Mesothelial cell of epicardium (in vitro differentiated cells): ENCODE results near the gene RIOK3. TPM values are rescaled to one million over a fixed set of nuclear protein-coding genes. Genes with fewer than 3 reads are reported as not detected.

Source experiments
- DNase-seq, 2 experiments: peaks; one replicate each; pipeline ENCODE4 v3.0.0; 2021; ENCODE audit warnings: low spot score in 2 of 2; ENCODE audit not compliant: unreplicated experiment in 2 of 2
- H3K27ac Mint-ChIP-seq: 2 replicates; pipeline ENCODE4 v1.8.0; 2021; ENCODE audit warnings: mixed read lengths
- H3K27me3 Mint-ChIP-seq: 2 replicates; pipeline ENCODE4 v1.8.0; 2021; ENCODE audit warnings: low read depth, mixed read lengths
- H3K36me3 Mint-ChIP-seq: 2 replicates; pipeline ENCODE4 v1.8.0; 2021; ENCODE audit warnings: mixed read lengths
- H3K4me1 Mint-ChIP-seq: 2 replicates; pipeline ENCODE4 v1.8.0; 2021; ENCODE audit warnings: mixed read lengths
- H3K4me3 Mint-ChIP-seq: 2 replicates; pipeline ENCODE4 v1.8.0; 2021; ENCODE audit warnings: mild to moderate bottlenecking, moderate library complexity, mixed read lengths
- H3K9me3 Mint-ChIP-seq: 2 replicates; pipeline ENCODE4 v1.8.0; 2021; ENCODE audit warnings: mixed read lengths
- CTCF ChIP-seq: fragments of 200-600 bp; sonication (generic); IDR thresholded peaks from one replicate; pipeline ENCODE4 v1.5.0; 2021; ENCODE audit warnings: antibody characterized with exemption; ENCODE audit not compliant: unreplicated experiment
- total RNA-seq: library from RNA; stranded (reverse); gene quantifications from 3 replicates; pipeline ENCODE4 v1.2.1, GENCODE V29; 2021

RIOK3 gene
- 41.7 to 44.2 TPM (median 42.0 TPM) in 3 replicates for total RNA-seq

- peak within 1 kb of the TSS; percentile 97 for H3K27ac Mint-ChIP-seq
- peaks cover 24% of the 10 kb centered on the region for H3K4me1 Mint-ChIP-seq
- no peaks in the 10 kb centered on the region for H3K27me3 Mint-ChIP-seq
- peak; percentile 81 to 89 for DNase-seq
- no peak for TF ChIP-seq CTCF
- H3K36me3 Mint-ChIP-seq = no peaks in the 10 kb centered on the region
- H3K9me3 Mint-ChIP-seq = no peaks in the 10 kb centered on the region
- peak within 1 kb of the TSS; percentile 99 for H3K4me3 Mint-ChIP-seq
Observed at GRCh38 chr18:23452728-23453679, at the start of gene RIOK3. Gene RIOK3, plus strand, starts transcription at chr18:23453287. Its CDS starts 153 bp downstream, at chr18:23453440.

GRCh38 chr18:23403310-23403709 lies 49.8 kb upstream of the RIOK3 start:
- Mint-ChIP-seq H3K4me3 (no peak overlapping the region), H3K27ac (no peak overlapping the region), H3K4me1 (peaks cover 11% of the 10 kb centered on the region), H3K9me3 (peaks cover 6% of the 10 kb centered on the region), H3K27me3 (no peaks in the 10 kb centered on the region), H3K36me3 (peaks cover 10% of the 10 kb centered on the region)
- no peak for TF ChIP-seq CTCF
- DNase-seq = no peak

GRCh38 chr18:23405636-23406035 lies 47.5 kb upstream of the RIOK3 start:
- Mint-ChIP-seq H3K27me3 (no peaks in the 10 kb centered on the region), H3K27ac (no peak overlapping the region), H3K9me3 (peaks cover 6% of the 10 kb centered on the region), H3K4me1 (peaks cover 11% of the 10 kb centered on the region), H3K4me3 (no peak overlapping the region), H3K36me3 (peaks cover 10% of the 10 kb centered on the region)
- TF ChIP-seq CTCF = no peak
- DNase-seq = no peak

- Mint-ChIP-seq H3K4me1 (peaks cover 7% of the 10 kb centered on the region), H3K27ac (no peak overlapping the region), H3K27me3 (no peaks in the 10 kb centered on the region), H3K9me3 (peaks cover 6% of the 10 kb centered on the region), H3K36me3 (peaks cover 10% of the 10 kb centered on the region), H3K4me3 (no peak overlapping the region)
- no peak for TF ChIP-seq CTCF
- DNase-seq = no peak
Observed at GRCh38 chr18:23406271-23406787, 46.8 kb upstream of the RIOK3 start.

- Mint-ChIP-seq H3K9me3 (no peaks in the 10 kb centered on the region), H3K27ac (no peak overlapping the region), H3K36me3 (no peaks in the 10 kb centered on the region), H3K4me3 (no peak overlapping the region), H3K27me3 (no peaks in the 10 kb centered on the region), H3K4me1 (no peaks in the 10 kb centered on the region)
- DNase-seq = no peak
- TF ChIP-seq CTCF = no peak
Observed at GRCh38 chr18:23412351-23412964, 40.6 kb upstream of the RIOK3 start.
